ENCODE data around the gene FAAP100.
"Not testable (repeated sequence)": the region's sequence is repeated elsewhere in the genome, so short reads cannot be mapped to it uniquely, and the experiment has no call there.

FAAP100 gene, protein sequence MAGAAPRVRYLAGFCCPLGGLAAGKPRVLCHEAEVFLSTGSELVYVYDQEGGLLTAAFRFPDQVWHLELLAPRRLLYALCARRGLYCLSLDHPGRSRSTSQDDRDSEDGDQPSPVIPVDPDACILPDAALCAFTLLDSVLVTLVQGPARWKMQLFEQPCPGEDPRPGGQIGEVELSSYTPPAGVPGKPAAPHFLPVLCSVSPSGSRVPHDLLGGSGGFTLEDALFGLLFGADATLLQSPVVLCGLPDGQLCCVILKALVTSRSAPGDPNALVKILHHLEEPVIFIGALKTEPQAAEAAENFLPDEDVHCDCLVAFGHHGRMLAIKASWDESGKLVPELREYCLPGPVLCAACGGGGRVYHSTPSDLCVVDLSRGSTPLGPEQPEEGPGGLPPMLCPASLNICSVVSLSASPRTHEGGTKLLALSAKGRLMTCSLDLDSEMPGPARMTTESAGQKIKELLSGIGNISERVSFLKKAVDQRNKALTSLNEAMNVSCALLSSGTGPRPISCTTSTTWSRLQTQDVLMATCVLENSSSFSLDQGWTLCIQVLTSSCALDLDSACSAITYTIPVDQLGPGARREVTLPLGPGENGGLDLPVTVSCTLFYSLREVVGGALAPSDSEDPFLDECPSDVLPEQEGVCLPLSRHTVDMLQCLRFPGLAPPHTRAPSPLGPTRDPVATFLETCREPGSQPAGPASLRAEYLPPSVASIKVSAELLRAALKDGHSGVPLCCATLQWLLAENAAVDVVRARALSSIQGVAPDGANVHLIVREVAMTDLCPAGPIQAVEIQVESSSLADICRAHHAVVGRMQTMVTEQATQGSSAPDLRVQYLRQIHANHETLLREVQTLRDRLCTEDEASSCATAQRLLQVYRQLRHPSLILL

DNA sequence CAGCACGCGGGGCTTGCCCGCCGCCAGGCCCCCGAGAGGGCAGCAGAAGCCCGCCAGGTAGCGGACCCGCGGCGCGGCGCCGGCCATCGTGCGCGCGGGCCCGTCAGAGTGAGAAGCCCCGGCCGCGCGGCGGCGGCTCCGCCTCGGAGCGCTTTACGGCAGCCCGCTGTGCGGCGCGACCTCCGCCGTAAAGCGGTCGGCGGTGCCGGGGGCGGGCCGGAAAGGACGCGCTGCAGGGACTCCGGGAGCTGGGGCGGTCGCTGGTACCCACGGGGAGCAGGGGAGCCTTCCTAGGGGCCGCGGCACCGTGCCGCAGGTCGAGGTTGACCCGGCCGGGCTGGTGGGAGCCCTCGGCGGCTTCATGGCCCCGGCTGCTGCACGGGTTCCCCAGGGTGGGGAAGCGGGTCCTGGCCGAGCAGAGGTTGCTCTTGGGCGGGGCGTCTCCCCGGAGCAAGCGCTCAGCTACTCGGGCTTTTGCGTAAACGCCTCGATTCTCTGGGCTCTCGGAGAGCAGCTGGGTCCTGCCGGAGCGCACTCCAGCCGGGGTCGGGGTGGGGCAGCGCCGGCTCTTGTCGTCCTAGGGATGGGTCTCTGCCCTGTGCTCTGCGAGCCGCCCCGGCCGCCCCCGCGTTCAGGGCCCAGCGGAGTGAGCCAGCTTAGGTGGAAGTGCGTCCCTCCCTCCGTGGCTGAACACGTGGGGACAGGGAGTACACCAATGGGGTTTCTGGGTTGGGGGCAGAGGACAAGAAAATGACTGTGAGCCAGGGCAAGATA, at the start of gene FAAP100:
Gene FAAP100 (minus strand): TSS at position 110 of the 774 bp plus-strand sequence. CDS start 23 bp downstream, at position 87.
- peak; percentile 78 to 81 for DNase-seq (ENCODE audit: low read depth in 2 of 2)

DNA sequence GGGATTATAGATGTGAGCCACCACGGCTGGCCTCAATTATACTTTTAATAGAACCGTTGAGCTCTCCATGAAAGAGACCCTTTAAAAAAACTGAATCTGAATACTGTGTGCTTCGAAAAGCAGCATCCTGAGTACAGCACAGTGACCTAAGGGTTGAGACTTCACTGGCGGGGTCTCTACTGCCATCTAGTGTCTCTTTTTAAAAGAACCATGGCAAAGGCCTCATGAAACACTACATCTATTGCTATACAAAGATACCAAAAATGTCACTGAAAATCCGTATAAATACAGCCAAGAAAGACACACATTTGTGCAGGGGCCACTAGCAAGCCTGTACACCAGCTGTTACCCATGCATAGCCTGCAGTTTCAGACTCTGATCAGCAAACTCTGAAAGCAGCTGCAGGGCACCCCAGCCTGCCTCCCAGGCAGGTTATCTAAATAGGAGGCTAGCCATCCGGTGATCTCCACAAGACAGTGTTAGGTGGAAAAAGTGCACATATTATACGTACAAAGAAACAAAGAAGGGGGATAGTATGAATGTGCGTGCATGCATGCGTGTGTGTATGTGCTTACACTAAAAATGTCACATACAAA, 49.5 kb upstream of the FAAP100 start:
- peak in 1 of 2 donors; percentile 12 for DNase-seq (ENCODE audit: low read depth in 2 of 2)

DNA sequence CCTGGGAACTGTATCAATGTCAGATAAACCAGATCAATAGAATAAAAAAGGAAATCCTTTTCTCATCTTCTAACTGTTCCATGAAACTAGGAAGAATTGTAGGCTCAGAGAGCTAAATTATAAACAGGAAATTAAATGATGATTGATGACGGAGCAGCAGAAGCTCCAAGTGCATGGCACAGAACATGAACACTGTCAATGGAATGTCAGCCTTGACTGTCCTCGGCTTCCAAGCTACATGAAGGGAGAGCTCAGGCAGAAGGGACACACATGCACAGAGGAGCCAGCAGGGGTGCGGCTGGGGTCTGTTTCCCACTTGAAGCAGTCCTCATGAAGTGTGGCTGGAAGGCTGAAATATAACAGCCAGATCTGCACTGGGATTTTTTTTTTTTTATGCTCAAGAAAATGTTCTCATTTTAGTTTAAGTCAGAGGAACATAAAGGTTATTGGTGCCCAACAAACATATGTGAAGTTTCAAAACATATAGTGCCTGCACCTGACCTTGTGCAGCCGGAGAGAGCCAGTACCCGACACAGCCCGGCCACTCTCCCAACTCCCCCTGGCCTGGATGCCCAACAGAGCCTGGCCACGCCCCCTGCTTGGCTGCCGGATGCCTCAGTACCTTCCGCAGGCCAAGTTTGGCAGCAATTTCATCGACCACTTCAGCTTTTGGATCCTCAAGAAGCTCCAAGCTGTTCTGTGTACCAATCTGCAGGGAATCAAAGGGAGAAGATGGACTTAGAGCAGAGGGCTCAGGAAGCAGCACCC, 47.8 kb upstream of the FAAP100 start:
- no peak for DNase-seq (ENCODE audit: low read depth in 2 of 2)

DNA sequence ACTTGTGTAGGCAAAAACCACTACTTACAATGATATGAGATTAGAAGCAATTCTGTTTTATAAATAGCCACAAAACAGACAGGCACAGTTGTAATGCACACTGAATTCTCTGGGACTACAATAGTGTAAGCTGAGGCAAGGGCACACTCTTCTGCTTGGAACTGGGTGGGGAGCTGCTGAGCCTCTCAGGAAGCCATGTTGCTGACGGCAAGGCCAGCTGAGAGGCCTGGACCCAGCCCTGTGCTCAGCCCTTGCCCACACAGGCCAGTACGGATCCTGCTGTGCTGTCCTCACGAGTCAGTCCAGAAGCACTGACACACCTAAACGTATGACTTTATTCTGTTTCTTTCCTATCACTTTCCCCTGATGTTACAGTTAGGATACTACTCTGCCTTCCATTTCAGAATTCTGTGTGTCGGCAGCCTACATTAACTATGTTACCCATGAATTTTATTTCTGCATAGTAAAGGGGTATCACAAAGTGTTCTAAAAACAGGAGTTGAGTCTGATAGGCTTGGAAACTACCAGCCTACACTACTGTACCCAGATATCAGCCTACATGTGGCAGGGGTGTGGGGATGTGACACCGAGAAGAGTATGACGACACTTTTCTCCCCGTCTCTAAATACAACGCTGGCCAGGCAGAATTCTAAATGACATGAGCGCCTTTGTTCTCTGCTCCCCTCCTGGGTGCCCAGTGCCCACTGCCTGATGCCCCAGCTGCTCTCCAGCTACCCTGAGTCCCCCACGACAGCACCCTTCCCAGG, 41.1 kb upstream of the FAAP100 start:
- no peak for DNase-seq (ENCODE audit: low read depth in 2 of 2)

DNA sequence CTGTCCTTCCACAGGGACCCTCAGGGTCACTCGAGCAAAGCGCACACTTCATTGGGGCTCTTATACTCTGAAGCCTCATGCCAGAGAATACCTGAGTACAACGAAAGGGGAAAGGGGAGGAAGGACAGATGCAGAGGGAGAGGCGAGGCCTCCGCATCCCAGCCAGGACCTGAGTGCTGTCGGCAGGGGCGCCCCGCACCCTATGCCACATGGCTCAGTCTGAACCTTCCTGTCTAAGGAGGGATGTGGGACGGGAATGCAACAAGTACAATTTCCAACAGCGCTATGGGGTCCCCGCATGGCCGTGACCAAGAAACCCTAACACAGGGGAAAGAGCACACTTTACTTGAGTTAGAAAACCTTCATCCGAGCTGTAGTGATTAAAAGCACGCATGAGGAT, 39.8 kb upstream of the FAAP100 start:
- DNase-seq (ENCODE audit: low read depth in 2 of 2) = no peak

DNA sequence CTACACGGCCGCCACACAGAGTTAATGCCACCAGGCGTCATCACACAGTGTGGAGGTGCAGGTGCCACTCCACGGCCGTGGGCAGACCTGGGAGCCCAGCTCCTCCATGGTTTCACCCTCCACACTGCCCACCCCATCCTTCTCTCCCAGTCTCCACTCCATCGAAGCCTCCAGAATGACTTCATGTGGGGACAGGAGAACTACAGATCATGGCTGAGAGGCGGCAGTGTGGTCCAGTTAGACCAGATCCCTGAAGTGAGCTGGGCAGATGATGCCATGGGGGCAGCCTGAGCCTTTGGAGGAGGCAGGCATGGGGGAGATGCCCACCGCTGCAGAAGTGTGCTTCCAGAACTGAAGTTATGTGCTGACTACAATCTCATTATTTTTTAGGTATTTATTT, 38.0 kb upstream of the FAAP100 start:
- no peak for DNase-seq (ENCODE audit: low read depth in 2 of 2)

DNA sequence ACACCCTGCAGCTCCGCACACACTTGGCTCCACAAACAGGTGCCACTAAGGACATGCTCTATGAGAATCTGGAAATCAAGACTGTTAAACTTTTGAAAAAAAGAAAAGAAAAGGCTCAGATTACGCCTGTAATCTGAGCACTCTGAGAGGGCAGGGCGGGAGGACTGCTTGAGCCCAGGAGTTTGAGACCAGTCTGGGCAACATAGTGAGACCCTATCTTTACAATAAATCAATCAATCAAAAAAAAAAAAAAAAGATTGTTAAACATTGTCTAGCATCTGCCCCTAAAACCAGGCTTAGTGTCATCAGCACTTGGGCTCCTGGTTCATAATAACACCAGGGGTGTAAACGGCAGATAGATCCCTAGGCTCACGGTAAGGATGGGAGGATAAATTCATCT, 37.5 kb upstream of the FAAP100 start:
- no peak for DNase-seq (ENCODE audit: low read depth in 2 of 2)

DNA sequence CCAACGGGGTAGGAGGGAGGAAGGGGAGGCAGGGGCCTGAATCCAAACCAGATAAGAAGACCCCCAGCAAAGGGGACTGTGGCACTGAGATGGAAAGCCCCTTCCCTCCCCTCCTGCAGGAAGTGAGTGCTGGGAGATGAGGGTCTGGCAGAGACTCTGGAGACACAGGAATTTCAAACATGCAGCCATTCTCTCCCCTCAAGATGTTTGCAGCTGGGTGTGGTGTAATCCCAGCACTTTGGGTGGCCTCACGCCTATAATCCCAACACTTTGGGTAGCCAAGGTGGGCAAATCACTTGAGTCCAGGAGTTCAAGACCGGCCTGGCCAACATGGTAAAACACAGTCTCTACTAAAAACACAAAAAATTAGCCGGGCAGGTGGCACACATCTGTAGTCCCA, 33.9 kb upstream of the FAAP100 start:
- DNase-seq (ENCODE audit: low read depth in 2 of 2) = no peak

DNA sequence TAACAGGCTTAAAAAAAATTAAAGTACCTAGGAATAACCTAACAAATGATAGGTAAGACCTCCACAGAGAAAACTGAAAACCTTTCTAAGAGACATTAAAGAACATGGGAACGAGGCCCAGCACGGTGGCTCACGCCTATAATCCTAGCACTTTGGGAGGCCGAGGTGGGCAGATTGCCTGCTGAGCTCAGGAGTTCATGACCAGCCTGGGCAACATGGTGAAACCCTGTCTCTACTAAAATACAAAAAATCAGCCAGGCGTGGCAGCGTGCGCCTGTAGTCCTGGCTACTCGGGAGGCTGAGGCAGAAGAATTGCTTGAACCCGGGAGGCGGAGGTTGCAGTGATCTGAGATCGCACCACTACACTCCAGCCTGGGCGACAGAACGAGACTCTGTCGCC, 32.6 kb upstream of the FAAP100 start:
- not testable (repeated sequence) for DNase-seq (ENCODE audit: low read depth in 2 of 2)

DNA sequence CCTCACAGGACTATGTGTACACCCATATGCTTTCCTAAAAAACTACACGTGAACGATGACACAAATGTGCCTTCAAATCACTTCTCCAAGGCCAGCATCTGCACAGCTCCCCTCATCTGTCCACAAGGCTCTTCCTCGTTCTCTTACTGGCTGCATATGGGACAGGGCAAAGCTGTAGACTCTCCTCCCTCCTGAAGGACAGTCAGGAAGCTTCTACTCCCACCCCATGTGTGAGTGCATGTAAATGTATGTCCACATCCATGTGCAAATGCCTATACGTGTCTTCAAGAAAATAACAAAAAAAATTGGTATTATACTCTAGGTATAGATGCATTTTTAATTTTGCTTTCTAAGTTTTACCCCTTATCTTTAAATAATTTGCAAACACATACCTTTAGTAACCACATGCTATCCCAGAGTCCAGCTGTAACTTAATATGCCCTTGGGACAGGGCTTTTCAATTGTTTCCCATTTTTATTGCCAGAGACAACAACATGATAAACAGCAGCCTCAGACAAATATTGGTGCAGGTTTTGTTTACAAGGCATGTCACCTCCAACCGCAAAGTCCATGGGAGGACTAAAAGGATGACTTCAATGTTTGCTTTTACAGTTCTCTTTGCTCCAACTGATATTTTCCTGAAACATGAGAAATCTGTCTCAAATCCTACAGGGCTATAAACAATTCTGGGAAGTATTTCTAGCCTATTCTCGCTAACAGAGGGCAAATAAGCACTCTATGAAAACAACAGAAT, 31.6 kb upstream of the FAAP100 start:
- DNase-seq (ENCODE audit: low read depth in 2 of 2) = no peak

DNA sequence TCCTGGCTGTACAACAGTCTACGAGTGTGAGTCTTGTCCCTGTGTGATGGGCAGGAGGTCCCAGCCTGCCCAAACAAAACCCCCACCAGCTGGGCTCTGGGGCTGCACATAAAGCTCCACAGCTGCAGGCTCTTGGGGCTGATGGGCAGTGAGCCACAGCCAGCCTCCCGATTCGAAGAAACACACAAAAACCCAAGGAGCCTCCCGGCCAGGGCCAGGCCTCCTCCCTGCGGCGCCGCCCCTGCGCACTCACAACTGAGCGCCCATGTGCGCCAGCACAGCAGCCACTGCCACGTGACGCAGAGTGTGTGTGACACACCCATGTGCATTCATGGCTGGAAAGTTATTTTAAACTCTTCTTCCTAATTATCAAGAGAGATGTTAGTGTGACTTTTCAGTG, 30.6 kb upstream of the FAAP100 start:
- no peak for DNase-seq (ENCODE audit: low read depth in 2 of 2)

DNA sequence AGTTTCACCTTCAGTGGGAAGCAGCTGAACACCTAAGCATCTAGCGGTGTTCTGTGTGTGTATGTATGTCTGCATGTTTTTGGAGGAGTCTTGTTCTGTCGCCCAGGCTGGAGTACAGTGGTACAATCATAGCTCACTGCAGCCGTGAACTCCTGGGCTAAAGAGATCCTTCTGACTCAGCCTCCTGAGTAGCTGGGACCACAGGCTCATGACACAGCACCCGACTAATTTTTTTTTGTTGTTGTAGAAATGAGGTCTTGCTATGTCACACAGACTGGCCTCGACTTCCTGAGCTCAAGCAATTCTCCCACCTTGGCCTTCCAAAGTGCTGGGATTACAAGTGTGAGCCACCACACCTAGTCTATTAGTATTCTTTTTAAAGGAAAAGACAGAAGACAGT, 30.2 kb upstream of the FAAP100 start:
- no peak for DNase-seq (ENCODE audit: low read depth in 2 of 2)

DNA sequence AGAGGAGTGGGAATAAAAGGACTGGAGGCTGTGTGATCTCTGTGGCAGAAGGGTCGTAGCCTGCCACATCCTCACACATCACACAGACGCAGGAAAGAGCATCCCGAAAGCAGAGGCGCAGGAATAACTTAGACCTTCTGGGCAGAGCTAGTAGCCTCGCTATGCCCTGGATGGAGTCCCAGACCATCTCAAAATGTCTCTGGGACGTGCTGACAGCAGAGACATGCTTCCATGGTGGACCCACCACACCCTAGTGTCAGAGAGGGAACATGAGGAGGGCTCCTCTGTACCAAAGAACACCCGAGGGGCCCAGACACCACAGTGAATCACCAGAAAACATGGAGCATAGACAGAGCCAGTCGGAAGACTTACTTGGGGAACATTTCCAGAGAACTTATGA, 29.6 kb upstream of the FAAP100 start:
- DNase-seq (ENCODE audit: low read depth in 2 of 2) = no peak

DNA sequence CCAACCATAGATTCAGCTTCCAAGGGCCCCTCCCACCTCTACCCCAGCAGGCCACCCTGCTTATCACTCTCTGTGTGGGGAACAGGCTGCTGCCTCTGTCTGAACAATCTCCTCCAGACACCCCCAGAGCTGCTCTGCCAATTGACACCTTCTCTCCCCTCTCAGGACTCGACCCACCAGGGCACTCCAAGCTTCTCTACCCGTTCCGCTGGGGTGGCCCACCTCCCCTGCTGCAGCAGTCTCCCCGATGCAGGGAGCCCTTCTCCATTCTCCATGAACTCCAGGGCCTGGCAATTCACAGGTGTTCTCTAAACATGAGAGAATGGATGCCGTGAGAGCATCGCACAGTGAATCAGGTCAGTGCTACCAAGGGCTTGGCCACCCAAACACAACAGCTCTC, 28.3 kb upstream of the FAAP100 start:
- no peak for DNase-seq (ENCODE audit: low read depth in 2 of 2)

DNA sequence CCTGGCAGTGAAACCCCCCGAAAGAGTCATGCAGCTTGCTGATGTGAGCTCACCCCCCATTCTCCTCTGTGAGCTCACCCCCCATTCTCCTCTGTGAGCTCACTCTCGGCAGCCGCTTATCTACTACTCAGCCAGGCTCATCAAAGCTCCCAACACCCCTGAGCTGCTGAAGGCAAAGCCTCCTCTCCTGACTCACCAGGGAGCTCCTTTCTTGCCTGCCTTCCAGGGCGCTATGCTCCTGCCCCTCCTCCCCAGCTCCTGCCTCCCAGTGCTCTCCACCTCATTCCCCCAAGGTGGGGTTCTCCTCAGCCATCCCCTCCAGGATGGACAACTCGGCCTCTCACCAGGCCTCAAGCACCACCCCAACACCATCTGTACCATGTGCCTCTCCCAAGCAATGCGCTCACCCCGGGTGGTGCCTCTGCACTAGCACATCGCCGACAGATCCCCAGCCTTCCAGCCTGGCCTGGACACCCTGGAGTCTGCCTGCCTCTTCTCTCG, 27.7 kb upstream of the FAAP100 start:
- DNase-seq (ENCODE audit: low read depth in 2 of 2) = no peak

DNA sequence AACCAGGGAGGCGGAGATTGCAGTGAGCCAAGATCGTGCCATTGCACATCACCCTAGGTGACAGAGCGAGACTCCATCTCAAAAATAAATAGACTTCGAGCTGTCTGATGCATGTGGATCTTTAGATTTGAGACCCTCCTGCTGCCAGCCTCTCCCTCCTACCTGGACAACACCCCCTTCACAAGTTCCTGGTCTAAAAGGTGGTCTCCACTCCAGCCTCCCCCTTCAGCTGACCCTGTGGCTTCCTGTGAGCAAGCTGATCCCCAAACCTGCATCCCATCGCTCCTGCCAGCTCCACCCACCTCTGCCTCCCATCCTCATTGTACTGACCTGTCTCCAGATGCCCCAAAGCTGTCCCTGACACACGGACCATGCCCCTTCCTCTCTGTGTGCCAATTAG, 27.1 kb upstream of the FAAP100 start:
- no peak for DNase-seq (ENCODE audit: low read depth in 2 of 2)

DNA sequence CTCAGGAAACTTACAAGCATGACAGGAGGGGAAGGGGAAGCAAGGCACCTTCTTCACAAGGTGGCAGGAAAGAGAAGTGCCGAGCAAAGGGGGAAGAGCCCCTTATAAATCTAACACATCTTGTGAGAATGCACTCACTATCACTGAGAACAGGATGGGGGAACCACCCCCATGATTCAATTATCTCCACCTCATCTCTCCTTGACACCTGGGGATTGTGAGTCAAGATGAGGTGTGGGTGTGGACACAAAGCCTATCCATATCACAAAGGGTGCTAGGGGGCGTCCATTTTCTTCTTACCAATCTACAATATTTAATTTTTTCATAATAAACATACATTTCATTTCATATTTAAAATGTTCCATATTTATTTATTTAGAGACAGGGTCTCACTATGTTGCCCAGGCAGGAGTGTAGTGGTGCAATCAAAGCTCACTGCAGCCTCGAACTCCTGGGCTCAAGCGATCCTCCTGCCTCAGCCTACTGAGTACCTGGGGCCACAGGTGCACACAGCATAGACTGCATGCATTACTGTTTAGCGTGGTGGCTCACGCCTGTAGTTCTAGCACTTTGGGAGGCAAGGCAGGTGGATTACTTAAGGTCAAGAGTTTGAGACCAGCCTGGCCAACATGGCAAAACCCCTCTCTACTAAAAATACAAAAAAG, 26.5 kb upstream of the FAAP100 start:
- DNase-seq (ENCODE audit: low read depth in 2 of 2) = peak in 1 of 2 donors; percentile 4

DNA sequence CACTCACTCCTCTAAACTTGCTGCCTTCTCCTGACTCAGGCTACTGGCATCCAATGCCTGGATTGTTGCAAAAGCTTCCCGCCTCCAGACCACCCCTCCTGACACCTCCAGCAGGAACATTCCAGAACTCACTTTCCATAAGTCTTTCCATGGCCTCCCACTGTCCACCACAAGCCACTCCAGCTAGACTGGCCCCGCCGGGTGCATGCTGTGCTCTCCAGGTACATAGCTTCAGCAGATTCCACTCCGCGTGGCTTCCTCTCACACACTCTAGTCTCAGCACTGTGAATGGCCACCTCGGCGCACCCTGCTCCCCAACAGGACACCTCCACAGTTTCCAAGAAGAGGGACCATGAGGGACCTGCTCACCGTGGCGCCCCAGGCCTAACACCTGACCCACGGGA, 25.9 kb upstream of the FAAP100 start:
- DNase-seq (ENCODE audit: low read depth in 2 of 2) = no peak
